Stimulated activated CD4-positive, alpha-beta T cell treated with anti-CD3 and anti-CD28 coated beads, Interleukin-1b, Interleukin-23, amount 100 ng/mL, for 24 hours (primary cell): Measurements from ENCODE around the gene SH3GL1.
A peak's percentile ranks its signal among the peaks of the same experiment; 100 is the strongest.

Experiments
- DNase-seq, 4 experiments: peaks; one replicate each; pipeline ENCODE4 v3.0.0-alpha.2; 2020; ENCODE audit warnings: low read depth in 4 of 4, low spot score in 1 of 4

Gene SH3GL1

DNA sequence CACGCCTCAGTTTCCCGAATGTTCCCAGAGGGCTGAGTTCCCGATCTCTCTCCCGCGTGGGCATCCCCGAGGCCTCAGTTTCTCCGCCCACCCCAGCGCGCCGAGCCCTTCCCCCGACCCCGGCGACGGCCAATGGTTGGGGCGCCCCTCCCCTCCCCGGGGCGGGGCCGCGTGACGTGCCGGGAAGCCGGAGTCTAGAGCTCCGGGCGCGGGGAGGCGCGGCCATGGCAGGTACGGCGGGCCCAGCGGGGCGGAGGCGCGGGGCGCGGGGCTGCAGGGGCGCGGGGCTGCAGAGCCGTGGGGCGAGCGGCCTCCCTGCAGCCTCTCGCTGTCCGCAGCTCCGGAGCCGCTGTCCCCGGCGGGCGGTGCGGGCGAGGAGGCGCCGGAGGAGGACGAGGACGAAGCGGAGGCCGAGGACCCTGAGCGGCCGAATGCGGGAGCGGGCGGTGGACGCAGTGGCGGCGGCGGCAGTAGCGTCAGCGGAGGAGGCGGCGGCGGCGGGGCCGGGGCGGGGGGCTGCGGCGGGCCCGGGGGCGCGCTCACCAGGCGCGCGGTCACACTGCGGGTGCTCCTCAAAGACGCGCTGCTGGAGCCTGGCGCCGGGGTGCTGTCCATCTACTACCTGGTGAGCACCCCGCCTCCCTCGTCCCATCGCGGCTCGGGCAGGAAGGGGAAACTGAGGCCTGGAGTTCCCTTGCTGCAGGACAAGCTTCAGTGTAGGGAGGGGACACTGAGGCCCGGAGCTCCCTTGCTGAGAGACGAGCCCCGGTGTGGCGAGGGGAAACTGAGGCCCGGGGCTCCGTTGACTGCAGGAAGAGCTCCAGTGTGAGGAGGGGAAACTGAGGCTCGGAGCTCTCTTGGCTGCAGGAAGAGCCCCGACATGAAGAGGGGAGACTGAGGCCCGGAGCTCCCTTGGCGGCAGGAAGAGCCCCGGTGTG lies 56.7 kb downstream of the SH3GL1 start, which contains the start of gene MPND:
TSS of gene MPND (plus strand) at position 193 of the 938 bp plus-strand sequence. CDS start at position 225, 32 bp downstream.
- peak; percentile 84 to 96 (median 90) for DNase-seq

DNA sequence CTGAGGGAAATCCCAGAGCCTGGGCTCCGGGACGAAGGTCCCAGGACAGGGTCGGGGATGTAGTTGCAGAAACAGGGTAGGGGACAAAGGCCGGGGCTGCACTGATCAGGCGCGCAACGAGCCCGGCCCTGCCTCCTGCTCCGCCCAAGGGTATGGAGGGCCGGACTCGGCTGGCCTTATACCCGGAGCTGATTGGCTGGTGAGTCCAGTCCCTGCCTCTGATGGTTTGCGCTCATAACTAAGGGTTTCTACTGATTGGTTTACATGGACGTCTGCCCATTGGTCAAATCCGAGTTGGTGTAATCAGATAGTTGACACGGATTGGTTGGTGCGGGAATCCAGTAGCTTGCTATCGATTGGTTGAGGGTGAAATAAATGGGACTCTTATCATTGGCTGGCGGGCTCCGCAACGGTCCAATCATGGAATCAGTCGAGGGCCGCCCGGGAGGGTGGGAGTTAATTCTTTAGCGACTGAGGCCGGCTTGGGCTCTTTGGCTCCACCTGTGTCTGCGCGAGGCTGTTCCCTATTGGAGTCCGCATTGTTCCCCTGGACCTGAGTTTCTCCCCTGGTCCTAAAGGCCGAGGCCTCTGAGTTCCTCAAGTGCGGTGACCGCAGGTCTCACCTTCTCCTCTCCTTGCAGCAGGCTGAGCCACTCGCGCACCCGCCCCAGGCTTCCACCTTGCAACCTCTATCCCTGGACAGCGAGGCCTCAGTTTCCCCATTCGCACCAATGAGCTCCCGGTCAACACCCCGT lies 57.6 kb downstream of the SH3GL1 start:
- peak; percentile 68 to 88 (median 80) for DNase-seq

DNA sequence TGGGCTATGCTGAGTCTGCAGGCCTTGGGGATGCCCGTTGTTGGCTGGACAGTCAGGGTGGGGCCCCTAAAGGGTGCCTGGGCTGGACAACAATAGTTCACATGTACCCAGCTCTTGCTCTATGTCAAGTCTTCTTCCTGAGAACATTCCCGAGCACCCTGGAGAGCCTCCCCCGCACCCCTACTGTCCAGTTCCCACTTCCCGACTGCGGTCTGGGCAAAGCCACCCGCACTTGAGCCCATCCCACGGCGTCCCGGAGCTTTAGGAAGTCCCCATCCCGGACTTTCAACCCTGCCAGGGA lies 58.1 kb downstream of the SH3GL1 start:
- no peak for DNase-seq

DNA sequence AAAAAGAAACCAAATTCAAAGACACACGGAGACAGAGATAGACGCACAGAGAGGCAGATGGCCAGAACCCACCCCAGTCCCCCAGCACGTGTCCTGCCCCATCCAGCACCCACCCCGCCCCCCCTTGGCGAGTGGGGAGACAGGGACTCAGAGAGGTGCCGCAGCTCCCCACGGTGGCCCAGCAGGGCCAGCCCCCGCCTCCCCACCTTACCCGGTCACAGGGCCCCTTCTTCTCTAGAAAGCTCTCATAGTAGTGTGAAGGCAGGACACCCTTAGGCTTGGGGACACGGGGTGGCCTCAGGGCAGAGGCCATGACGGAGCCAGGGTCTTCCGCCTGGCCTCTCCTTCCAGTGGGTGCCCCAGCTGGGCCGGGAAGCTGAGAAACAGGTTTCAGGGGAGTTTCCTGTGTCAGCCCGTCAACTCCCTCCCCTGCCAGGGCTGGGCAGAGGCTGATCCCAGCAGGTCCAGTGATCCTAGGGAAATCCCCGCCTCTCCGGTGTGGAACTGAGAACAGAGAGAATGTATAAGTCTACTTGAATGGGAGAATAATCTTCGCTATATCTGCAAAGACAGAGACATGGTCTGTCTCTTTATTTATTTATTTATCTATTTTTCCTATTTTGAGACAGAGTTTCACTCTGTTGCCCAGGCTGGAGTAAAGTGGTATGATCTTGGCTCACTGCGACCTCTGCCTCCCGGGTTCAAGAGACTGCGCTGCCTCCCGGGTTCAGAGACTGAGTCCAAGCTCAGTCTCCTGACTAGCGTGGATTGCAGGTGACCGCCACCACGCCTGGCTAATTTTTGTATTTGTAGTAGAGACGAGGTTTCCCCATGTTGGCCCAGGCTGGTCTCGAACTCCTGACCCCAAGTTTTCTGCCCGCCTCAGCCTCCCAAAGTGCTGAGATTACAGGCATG lies 61.6 kb downstream of the SH3GL1 start, which contains the start of gene STAP2:
TSS of gene STAP2 (minus strand) at position 387 of the 915 bp plus-strand sequence. CDS start at position 313, 74 bp downstream.
- no peak for DNase-seq

DNA sequence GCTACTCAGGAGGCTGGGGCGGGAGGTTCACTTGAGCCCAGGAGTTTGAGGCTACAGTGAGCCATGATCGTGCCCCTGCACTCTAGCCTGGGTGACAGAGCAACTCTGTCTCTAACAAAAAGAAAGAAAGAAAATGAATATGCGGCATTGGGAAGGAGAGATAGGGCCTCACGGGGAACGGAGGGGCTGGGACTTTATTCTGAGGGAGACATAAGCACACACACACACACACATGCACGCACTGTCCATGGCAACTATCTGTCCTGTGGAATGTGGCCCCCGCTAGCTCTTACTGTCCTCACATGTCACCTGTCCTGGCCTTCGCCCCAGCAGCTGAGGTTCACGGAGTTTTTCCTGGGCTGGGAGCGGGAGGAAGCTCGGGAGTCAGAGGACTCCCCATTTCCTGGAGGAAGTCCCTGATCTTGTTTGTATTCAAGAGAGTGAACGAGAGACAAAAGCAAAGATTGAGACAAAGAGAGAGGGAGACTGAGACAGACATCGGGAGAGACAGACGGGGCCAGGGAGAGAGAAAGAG lies 62.4 kb downstream of the SH3GL1 start:
- no peak for DNase-seq

DNA sequence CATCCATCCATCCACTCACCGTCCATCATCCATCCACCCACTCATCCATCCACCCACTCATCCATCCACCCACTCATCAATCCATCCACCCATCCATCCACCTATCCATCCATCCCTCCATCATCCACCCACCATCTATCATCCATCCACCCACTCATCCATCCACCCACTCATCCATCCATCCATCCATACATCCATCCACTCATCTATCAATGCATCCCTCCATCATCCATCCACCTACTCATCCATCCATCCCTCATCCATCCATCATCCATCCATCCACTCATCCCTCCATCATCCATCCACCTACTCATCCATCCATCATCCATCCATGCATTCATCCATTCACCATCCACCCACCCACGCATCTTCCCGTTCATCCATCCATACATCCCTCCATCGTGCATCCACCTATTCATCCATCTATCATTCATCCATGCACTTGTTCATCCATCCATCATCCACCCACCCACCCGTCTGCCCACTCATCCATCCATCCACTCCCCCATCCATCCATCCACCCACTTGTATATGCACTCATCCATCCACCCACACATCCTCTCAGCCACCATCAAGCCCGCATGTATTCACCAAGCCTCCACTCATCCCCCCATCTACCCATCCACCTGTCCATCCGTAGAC lies 65.3 kb downstream of the SH3GL1 start:
- DNase-seq, result no peak

DNA sequence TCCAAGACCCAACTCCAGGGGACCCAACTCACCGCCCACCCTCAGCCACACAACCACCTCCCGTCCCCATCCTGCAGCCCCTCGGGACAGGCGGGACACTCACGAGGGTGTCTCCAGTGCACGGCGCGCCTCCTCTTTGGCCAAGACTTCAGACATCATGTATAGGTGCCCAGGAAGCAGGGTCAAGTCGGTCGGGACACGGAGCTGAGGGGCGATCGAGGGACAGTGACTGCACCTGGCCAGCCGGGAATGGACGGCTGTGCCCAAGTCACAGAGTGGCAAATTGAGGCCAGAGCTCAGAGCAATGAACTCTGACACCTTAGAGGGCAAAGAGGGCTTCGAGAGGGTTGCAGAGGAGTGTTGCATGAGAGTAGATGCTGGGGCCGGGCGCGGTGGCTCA lies 70.5 kb downstream of the SH3GL1 start:
- no peak for DNase-seq

DNA sequence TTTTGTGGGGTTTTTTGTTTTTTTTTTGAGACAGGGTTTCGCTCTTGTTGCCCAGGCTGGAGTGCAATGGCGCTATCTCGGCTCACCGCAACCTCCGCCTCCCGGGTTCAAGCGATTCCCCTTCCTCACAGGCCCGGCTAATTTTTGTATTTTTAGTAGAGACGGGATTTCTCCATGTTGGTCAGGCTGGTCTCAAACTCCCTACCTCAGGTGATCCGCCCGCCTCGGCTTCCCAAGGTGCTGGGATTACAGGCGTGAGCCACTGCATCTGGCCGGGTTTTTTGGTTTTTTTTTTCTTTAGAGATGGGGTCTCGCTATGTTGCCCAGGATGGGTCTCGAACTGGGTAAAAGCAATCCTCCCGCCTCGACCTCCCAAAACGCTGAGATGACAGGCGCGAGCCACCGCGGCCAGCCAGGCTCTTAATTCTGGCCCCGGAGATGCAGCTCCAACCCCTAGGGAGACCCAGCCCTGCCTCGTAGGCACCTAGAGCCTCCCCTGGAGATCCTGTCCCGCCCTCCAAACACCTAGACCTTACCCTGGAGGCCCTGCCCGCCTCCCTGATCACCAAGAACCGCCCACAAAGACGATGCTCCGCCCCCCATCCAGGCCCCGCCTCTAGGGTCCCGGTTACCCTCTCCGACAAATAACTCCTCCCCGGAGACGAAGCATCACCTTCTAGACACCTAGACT lies 71.2 kb downstream of the SH3GL1 start:
- DNase-seq, result peak in 2 of 4 experiments; percentile 46 to 54

DNA sequence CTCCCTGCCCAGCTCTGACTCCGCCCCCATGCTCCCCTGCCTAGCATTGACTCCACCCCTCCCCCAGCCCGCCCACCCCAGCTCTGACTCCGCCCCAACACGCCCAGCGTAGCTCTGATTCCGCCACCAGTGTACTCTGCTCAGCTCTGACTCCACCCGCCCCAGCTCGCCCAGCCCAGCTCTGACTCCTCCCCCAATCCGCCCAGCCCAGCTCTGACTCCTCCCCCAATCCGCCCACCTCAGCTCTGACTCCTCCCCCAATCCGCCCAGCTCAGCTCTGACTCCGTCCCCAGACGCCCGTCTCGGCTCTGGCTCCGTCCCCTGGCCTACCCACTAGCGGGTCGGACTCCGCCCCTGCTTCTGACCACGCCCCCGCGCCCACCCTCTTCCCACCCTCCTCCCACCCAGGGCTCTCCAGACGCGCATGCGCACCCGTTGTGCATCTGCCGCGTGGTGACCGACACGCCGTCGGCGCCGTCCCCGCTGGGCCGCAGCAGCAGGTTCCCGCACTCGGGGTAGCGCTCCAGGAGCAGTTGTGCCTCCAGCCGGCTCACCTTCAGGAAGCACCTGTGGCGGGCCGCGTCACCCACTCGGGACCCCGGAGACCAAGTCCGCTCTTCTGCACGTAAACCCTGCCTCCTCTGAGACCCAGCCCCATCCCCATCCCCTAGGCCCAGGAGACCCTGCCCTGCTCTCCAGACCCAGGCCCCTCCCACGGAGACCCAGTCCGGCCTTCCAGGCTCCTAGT lies 71.9 kb downstream of the SH3GL1 start:
- DNase-seq, result peak; percentile 79 to 99 (median 96)

DNA sequence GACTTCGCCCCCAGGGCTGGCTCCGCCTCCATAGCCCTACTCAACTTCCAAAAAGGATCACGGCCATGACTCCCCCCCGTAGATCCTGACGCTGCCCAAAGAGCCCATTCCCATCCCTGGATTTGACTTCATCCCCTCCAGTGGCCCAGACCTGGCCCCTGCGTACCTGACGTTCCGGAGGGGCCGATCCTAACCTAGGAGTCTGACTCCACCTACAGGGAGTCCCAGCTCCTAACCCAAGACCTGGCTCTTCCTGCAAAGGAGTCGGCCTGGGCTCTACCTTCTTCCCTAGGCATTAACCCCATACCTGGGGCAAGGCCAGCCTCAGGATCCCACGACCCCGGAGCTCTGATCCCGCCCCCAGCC lies 72.5 kb downstream of the SH3GL1 start:
- DNase-seq, result no peak

DNA sequence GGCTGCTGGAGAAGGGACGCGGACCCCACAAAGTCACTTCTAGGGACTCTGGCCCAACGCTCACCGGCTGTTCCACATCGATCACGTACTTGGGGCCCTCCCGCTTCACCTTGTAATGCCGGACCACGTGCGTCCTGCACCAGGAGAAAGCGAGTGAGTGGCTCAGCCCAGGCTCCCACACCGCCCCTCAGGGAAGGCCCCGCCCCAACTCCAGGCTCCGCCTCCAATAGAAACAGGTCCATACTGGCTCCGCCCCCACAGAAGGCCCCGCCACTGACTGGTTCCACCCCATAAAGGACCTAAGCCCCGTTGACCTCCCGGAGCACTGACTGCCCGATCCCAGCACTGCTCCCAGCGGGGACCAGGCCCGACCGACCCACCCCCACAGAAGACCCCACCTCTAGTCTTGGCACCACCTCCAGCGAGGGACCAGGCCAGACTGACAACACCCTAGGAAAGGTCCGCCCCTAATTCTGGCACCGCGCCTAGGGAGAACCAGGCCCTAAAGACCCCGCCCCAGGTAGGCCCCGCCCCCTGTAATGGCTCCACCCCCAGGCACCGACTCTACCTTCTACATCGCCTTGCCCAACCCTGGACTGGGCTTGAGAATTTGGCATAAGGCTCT lies 73.0 kb downstream of the SH3GL1 start:
- DNase-seq, result peak in 2 of 4 experiments; percentile 67 to 78

DNA sequence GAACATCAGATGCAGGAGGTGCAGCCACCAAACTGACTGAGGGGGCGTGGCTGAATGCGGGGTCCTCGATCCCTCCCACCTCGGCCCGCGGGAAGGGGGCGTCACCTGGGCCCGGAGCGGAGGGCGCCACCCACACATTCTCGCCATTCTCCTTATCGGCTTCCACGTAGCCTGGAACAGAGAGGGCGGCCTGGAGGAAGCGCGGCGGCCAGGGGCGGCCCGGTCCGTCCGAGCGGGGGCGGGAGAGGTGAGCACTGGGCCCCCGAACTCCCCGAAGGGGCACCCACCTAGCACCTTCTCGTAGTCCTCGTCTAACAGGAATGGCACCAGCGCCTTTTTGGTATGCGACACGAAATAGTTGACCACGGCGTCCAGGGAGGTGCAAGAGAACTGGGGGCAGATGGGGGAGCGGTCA lies 73.5 kb downstream of the SH3GL1 start:
- no peak for DNase-seq

DNA sequence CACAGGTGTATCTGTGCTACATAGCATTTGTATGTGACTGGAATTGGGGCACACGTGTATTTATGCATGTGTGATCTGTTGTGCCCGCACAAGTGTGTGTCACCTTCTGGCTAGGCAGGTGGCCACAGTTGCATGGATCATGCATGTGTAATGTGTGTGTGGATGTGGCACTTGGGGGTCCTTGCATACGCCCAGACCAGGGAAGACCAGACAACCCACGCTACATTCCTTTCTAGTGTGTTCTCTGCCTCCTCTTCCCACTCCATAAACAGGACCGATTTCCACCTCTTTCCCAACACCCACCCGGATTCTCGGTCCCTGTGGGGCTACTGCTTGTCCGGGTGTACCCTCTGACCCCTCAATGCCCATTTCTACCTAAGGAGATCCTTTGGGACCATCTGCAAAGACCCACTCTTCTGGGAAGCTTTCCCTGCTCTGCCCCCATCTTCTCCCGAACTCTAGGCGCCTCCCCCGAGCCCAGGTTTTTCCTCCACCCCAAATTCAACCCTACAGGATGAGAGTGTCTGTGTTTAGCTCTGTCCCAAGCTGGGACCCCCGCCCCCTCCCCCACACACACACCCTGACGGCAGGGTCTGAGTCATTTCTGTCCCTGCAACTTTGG lies 74.0 kb downstream of the SH3GL1 start:
- no peak for DNase-seq

DNA sequence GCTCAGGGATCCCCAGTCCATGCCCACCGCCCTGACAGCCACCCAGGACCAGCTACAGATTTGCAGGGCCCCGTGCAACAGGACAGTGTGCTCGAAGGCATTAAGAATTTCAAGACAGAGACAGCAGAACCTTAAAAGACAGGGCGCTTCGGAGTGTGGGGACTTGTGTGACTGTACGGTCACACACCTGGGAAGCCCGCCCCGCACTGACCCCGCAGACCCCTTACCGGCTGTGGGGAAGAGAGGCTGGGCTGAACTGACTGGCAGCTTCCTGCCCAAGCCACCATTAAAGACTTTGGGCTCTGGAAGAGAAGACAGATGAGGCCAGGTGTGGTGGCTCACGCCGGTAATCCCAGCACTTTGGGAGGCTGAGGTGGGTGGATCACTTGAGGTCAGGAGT lies 76.1 kb downstream of the SH3GL1 start:
- no peak for DNase-seq

DNA sequence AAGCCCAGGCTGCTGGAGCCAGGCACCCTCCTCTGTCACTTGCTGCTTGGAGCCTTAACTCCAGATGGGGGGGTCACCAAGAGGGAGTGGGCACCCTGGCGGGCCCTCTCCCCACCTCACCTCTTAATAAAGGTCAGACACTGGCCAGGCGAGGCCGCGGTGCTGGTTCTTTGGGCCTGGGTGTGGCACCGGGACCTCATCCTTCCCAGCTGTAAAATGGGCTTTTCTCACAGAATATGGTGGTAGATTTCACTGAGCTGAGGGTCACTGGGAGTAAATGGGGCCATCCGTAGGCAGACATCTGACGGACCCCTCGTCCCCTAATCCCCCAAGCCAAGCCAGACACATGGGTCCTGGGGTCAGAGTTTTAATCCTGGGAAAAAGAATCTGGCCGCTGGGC lies 76.7 kb downstream of the SH3GL1 start:
- no peak for DNase-seq

DNA sequence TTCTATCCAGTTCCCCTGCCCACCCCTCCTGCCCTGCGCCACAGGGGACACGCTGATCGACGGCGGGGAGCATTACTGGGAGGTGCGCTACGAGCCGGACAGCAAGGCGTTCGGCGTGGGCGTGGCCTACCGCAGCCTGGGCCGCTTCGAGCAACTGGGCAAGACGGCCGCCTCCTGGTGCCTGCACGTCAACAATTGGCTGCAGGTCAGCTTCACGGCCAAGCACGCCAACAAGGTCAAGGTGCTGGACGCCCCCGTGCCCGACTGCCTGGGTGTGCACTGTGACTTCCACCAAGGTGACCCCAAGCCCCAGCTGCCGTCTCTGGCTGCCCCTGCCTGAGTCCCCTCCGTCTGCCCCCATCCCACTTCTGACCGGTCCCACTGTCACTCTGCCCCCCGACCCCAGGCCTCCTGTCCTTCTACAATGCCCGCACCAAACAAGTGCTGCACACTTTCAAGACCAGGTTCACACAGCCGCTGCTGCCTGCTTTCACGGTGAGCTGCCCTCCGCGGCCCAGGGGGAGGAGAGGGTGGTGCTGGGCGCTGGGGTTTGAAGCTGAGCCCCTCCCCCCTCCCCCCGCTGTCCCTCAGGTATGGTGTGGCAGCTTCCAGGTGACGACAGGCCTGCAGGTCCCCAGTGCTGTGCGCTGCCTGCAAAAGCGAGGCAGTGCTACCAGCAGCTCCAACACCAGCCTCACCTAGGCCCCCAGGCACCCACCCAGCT lies 77.2 kb downstream of the SH3GL1 start:
- no peak for DNase-seq

DNA sequence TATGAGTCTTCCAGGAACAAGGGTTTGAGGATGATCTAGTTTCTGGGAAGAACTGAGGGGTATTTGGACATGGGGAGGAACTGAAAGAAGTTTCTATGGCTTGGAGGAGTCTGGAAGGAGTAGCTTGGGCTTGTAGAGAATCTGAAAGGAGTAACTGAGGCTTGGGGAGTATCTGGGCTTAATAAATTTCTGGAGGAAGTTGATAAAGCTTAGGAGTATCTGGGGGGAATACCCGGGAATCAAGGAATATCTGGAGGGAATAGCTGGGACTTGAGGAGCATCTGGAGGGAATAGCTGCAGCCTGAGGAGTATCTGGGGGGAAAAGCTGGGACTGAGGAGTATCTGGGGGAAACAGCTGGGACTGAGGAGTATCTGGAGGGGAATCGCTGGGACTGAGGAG lies 79.9 kb downstream of the SH3GL1 start:
- DNase-seq, result no peak
